Activated naive CD4-positive, alpha-beta T cell treated with anti-CD3 and anti-CD28 coated beads, Interleukin-2, amount 10 ng/mL, durations not matched to agents 7 days and 5 days (primary cell): ENCODE results near the gene PAK6.
A peak's percentile ranks its signal among the peaks of the same experiment; 100 is the strongest.

Experiments used
- CTCF ChIA-PET: fragments of 350-600 bp; sonication (Branson Sonifier 250); formaldehyde crosslinking; loops from one replicate; lab custom pipeline; 2021; ENCODE audit warnings: antibody characterized with exemption; lab: Charles Lee
- DNase-seq: peaks from one replicate; pipeline ENCODE4 v3.0.0-alpha.2; 2020
- H3K27ac Mint-ChIP-seq: one replicate; pipeline ENCODE4 v1.8.0; 2021; ENCODE audit warnings: mild to moderate bottlenecking, moderate library complexity, mixed read lengths
- H3K27me3 Mint-ChIP-seq: one replicate; pipeline ENCODE4 v1.8.0; 2021; ENCODE audit warnings: mild to moderate bottlenecking, mixed read lengths
- H3K36me3 Mint-ChIP-seq: one replicate; pipeline ENCODE4 v1.8.0; 2021; ENCODE audit warnings: mixed read lengths
- H3K4me1 Mint-ChIP-seq: one replicate; pipeline ENCODE4 v1.8.0; 2021; ENCODE audit warnings: mixed read lengths
- H3K4me3 Mint-ChIP-seq: one replicate; pipeline ENCODE4 v1.8.0; 2021; ENCODE audit warnings: mild to moderate bottlenecking, moderate library complexity, mixed read lengths
- H3K9me3 Mint-ChIP-seq: one replicate; pipeline ENCODE4 v1.8.0; 2021; ENCODE audit warnings: mixed read lengths

Gene PAK6

GRCh38 chr15:40280260-40281056 lies 41.6 kb downstream of the PAK6 start:
- Mint-ChIP-seq H3K27me3 (peaks cover 94% of the 10 kb centered on the region), H3K36me3 (no peaks in the 10 kb centered on the region), H3K4me1 (peaks cover 9% of the 10 kb centered on the region), H3K9me3 (no peaks in the 10 kb centered on the region), H3K4me3 (no peak overlapping the region), H3K27ac (no peak overlapping the region)
- DNase-seq = no peak
- CTCF ChIA-PET = interaction anchor here (1.2 to 10.8 kb wide), 11 partner anchors 9 to 141 kb away, joined by 3 to 401 read pairs (median 20); partner anchors contain the start of genes CCDC9B and PLCB2

- Mint-ChIP-seq H3K4me3 (peak overlapping the region; percentile 26), H3K9me3 (no peaks in the 10 kb centered on the region), H3K4me1 (peaks cover 9% of the 10 kb centered on the region), H3K27ac (no peak overlapping the region), H3K36me3 (no peaks in the 10 kb centered on the region), H3K27me3 (peaks cover 86% of the 10 kb centered on the region)
- no peak for DNase-seq
- CTCF ChIA-PET = interaction anchor here (1.4 to 10.8 kb wide), 10 partner anchors 8 to 141 kb away, joined by 3 to 401 read pairs (median 21); partner anchors contain the start of genes CCDC9B and PLCB2
Measured at GRCh38 chr15:40281057-40281800, 42.4 kb downstream of the PAK6 start.

- Mint-ChIP-seq H3K4me3 (no peak overlapping the region), H3K27me3 (peaks cover 81% of the 10 kb centered on the region), H3K9me3 (no peaks in the 10 kb centered on the region), H3K4me1 (peaks cover 9% of the 10 kb centered on the region), H3K36me3 (no peaks in the 10 kb centered on the region), H3K27ac (no peak overlapping the region)
- DNase-seq = no peak
- CTCF ChIA-PET = interaction anchor here (1.5 kb wide), 2 partner anchors 28 to 56 kb away, joined by 3 to 4 read pairs; no protein-coding TSS in a partner anchor
Measured at GRCh38 chr15:40281801-40282146, 42.9 kb downstream of the PAK6 start.

GRCh38 chr15:40282147-40282868 lies 43.4 kb downstream of the PAK6 start:
- H3K4me3 Mint-ChIP-seq = peak overlapping the region; percentile 66
- H3K4me1 Mint-ChIP-seq = peaks cover 9% of the 10 kb centered on the region
- no peaks in the 10 kb centered on the region for H3K9me3 Mint-ChIP-seq
- H3K27me3 Mint-ChIP-seq = peaks cover 75% of the 10 kb centered on the region
- CTCF ChIA-PET = interaction anchor here (1.0 to 1.9 kb wide), 5 partner anchors 11 to 61 kb away, joined by 3 to 21 read pairs (median 4); partner anchors contain the start of gene PLCB2
- H3K27ac Mint-ChIP-seq = no peak overlapping the region
- no peaks in the 10 kb centered on the region for H3K36me3 Mint-ChIP-seq
- peak; percentile 70 for DNase-seq

GRCh38 chr15:40282869-40283614 lies 44.2 kb downstream of the PAK6 start, which contains the start of gene ANKRD63:
Gene ANKRD63, minus strand, starts transcription at chr15:40283064. Its CDS starts 478 bp downstream, at chr15:40282586.
- Mint-ChIP-seq H3K9me3 (no peaks in the 10 kb centered on the region), H3K27ac (peak within 1 kb of the TSS; percentile 28), H3K4me3 (peak within 1 kb of the TSS; percentile 66), H3K36me3 (peaks cover 4% of the 10 kb centered on the region), H3K27me3 (peaks cover 68% of the 10 kb centered on the region), H3K4me1 (peaks cover 7% of the 10 kb centered on the region)
- CTCF ChIA-PET = interaction anchor here (0.7 to 1.9 kb wide), 7 partner anchors 8 to 262 kb away, joined by 3 to 21 read pairs (median 4); partner anchors contain the start of gene PLCB2
- peak; percentile 60 for DNase-seq

DNA sequence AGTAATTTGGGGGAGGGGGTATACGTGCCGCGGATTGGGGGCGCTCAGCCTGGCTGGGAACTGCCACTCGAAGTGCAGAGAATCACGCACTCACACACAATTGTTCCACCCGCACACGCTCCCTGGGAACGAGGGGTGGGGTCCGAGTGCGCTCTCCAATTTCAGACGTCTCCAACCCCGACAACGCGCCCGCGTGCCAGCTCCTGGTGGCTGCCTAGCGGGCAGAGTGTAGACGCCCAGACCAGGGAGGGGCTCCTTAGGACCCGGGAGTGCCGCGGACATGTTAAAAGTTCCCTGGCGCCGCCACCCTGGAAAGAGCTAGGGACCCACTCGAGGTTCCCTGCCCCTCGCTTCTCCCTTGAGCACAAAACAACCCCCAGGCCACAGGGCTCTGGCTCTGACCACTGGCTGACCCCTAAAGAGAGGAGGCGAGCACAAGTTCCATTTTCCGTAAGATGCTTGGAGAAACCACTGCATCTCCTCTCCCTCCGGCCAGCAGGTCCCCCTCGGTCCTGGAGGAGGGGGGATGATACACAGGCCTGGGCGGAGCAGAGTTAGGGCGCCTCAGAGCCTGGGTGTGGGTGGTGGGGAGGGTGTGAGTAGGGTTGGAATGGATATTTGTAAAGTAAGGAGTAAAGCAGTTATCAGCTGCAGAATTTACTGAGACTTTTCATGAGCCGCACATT lies 44.9 kb downstream of the PAK6 start:
- Mint-ChIP-seq H3K4me1 (peaks cover 7% of the 10 kb centered on the region), H3K27ac (peak overlapping the region; percentile 28), H3K4me3 (peak overlapping the region; percentile 18), H3K36me3 (peaks cover 7% of the 10 kb centered on the region), H3K27me3 (peaks cover 61% of the 10 kb centered on the region), H3K9me3 (no peaks in the 10 kb centered on the region)
- CTCF ChIA-PET = interaction anchor here (0.7 to 1.9 kb wide), 6 partner anchors 9 to 263 kb away, joined by 3 to 21 read pairs (median 4); partner anchors contain the start of gene PLCB2
- DNase-seq = no peak

- H3K27ac Mint-ChIP-seq = no peak overlapping the region
- H3K36me3 Mint-ChIP-seq = peaks cover 9% of the 10 kb centered on the region
- H3K4me3 Mint-ChIP-seq = no peak overlapping the region
- no peaks in the 10 kb centered on the region for H3K9me3 Mint-ChIP-seq
- no peak for DNase-seq
- CTCF ChIA-PET = interaction anchor here (1.7 to 8.5 kb wide), 3 partner anchors 11 to 53 kb away, joined by 12 to 81 read pairs (median 16); partner anchors contain the start of gene PLCB2
- H3K27me3 Mint-ChIP-seq = peaks cover 47% of the 10 kb centered on the region
- H3K4me1 Mint-ChIP-seq = peaks cover 5% of the 10 kb centered on the region
Measured at GRCh38 chr15:40285151-40285550, 46.3 kb downstream of the PAK6 start.

GRCh38 chr15:40285554-40286011 lies 46.7 kb downstream of the PAK6 start:
- Mint-ChIP-seq H3K36me3 (peaks cover 9% of the 10 kb centered on the region), H3K27me3 (peaks cover 43% of the 10 kb centered on the region), H3K4me1 (peaks cover 5% of the 10 kb centered on the region), H3K4me3 (no peak overlapping the region), H3K9me3 (no peaks in the 10 kb centered on the region), H3K27ac (no peak overlapping the region)
- no peak for DNase-seq
- CTCF ChIA-PET = interaction anchor here (1.7 to 8.5 kb wide), 3 partner anchors 11 to 53 kb away, joined by 12 to 81 read pairs (median 16); partner anchors contain the start of gene PLCB2

GRCh38 chr15:40286061-40286532 lies 47.2 kb downstream of the PAK6 start:
- H3K27me3 Mint-ChIP-seq = peaks cover 37% of the 10 kb centered on the region
- no peaks in the 10 kb centered on the region for H3K9me3 Mint-ChIP-seq
- DNase-seq = no peak
- CTCF ChIA-PET = interaction anchor here (1.7 to 8.5 kb wide), 3 partner anchors 12 to 52 kb away, joined by 12 to 81 read pairs (median 16); partner anchors contain the start of gene PLCB2
- H3K4me3 Mint-ChIP-seq = no peak overlapping the region
- peaks cover 9% of the 10 kb centered on the region for H3K36me3 Mint-ChIP-seq
- H3K27ac Mint-ChIP-seq = no peak overlapping the region
- H3K4me1 Mint-ChIP-seq = peaks cover 4% of the 10 kb centered on the region

- CTCF ChIA-PET = interaction anchor here (0.6 to 8.5 kb wide), 3 partner anchors 23 to 1573 kb away, joined by 3 to 81 read pairs (median 3); partner anchors contain the start of gene PLCB2
- H3K9me3 Mint-ChIP-seq = no peaks in the 10 kb centered on the region
- peaks cover 2% of the 10 kb centered on the region for H3K4me1 Mint-ChIP-seq
- H3K36me3 Mint-ChIP-seq = peaks cover 9% of the 10 kb centered on the region
- H3K4me3 Mint-ChIP-seq = no peak overlapping the region
- H3K27me3 Mint-ChIP-seq = peaks cover 31% of the 10 kb centered on the region
- H3K27ac Mint-ChIP-seq = no peak overlapping the region
- no peak for DNase-seq
Measured at GRCh38 chr15:40286794-40287193, 47.9 kb downstream of the PAK6 start.

- Mint-ChIP-seq H3K4me1 (peaks cover 2% of the 10 kb centered on the region), H3K4me3 (no peak overlapping the region), H3K9me3 (no peaks in the 10 kb centered on the region), H3K36me3 (peaks cover 9% of the 10 kb centered on the region), H3K27ac (no peak overlapping the region), H3K27me3 (peaks cover 26% of the 10 kb centered on the region)
- CTCF ChIA-PET = interaction anchor here (1.0 to 8.5 kb wide), 4 partner anchors 9 to 134 kb away, joined by 3 to 81 read pairs (median 14); partner anchors contain the start of gene PLCB2
- DNase-seq = no peak
Measured at GRCh38 chr15:40287505-40287904, 48.6 kb downstream of the PAK6 start.

DNA sequence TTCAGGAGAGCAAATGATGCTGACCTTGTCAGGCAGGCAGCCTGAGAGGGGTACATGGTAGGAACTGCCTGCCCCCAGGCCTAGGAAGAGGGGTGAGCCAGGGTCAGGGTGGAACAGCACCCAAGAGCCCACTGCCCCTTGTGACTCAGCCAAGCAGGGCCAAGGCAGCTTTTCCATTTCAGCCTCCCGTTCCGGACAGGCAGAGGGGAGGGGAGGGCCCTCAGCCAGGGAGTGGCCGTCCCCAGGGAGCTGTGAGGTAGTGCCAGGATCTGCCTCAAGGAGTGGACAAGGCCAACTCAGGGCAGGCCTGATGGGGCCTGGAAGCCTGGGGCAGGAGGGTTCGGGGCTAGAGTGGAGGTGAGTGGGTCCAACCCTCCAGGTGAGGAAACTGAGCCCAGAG lies 49.1 kb downstream of the PAK6 start:
- Mint-ChIP-seq H3K9me3 (no peaks in the 10 kb centered on the region), H3K4me3 (no peak overlapping the region), H3K27ac (no peak overlapping the region), H3K4me1 (peaks cover 2% of the 10 kb centered on the region), H3K27me3 (peaks cover 22% of the 10 kb centered on the region), H3K36me3 (peaks cover 9% of the 10 kb centered on the region)
- no peak for DNase-seq
- CTCF ChIA-PET = interaction anchor here (1.0 to 8.5 kb wide), 3 partner anchors 9 to 50 kb away, joined by 5 to 81 read pairs (median 22); partner anchors contain the start of gene PLCB2
